WI38 (cell line): ENCODE measurements around the gene SDR9C7.
"Not testable (repeated sequence)": the region's sequence is repeated elsewhere in the genome, so short reads cannot be mapped to it uniquely, and the experiment has no call there.

Source experiments
- H3K4me3 ChIP-seq: 2 replicates; pipeline ENCODE4 v1.5.1; 2011; ENCODE audit warnings: low read depth, mild to moderate bottlenecking, control low read depth, low read length
- CTCF ChIP-seq: IDR thresholded peaks from 2 replicates; pipeline ENCODE4 v1.5.1; 2012; ENCODE audit warnings: low read depth, mild to moderate bottlenecking, control low read depth, low read length

The SDR9C7 gene

GRCh38 chr12:56929780-56930179, 4.4 kb downstream of the SDR9C7 start:
- TF ChIP-seq CTCF = no peak
- H3K4me3 ChIP-seq = no peak overlapping the region

- no peak overlapping the region for H3K4me3 ChIP-seq
- TF ChIP-seq CTCF = no peak
These were observed 5.9 kb downstream of the SDR9C7 start for GRCh38 chr12:56928262-56928661.

GRCh38 chr12:56927281-56927680, 6.9 kb downstream of the SDR9C7 start:
- no peak for TF ChIP-seq CTCF
- no peak overlapping the region for H3K4me3 ChIP-seq

- no peak overlapping the region for H3K4me3 ChIP-seq
- no peak for TF ChIP-seq CTCF
These were observed 12.2 kb downstream of the SDR9C7 start for GRCh38 chr12:56922031-56922430.

GRCh38 chr12:56921346-56921745, 12.9 kb downstream of the SDR9C7 start:
- no peak overlapping the region for H3K4me3 ChIP-seq
- no peak for TF ChIP-seq CTCF

GRCh38 chr12:56918139-56918538, 16.1 kb downstream of the SDR9C7 start:
- not testable (repeated sequence) for H3K4me3 ChIP-seq

GRCh38 chr12:56916996-56917333, 17.2 kb downstream of the SDR9C7 start:
- no peak overlapping the region for H3K4me3 ChIP-seq
- TF ChIP-seq CTCF = no peak

- TF ChIP-seq CTCF = no peak
These were observed 17.8 kb downstream of the SDR9C7 start for GRCh38 chr12:56916296-56916995.

More at GRCh38 chr12:56916296-56916995, 17.8 kb downstream of the SDR9C7 start:
- no peak overlapping the region for H3K4me3 ChIP-seq
